ENCODE measurements around the gene PREX1. TPM values are rescaled to one million over a fixed set of nuclear protein-coding genes. Genes with fewer than 3 reads are reported as not detected.

Gene PREX1
- polyA plus RNA-seq, 1 donor (not counting 4 experiments of a cell fraction or from before 2014, with no cell fraction given), result 0.22 TPM

GRCh38 chr20:48747840-48748414 is 79.9 kb downstream of the PREX1 start:
- Histone ChIP-seq H3K4me1 (ENCODE audit: control insufficient read depth, extremely low read depth, insufficient read depth, low read length) (no peaks in the 10 kb centered on the region), H3K4me3 (ENCODE audit: control insufficient read depth in 2 of 3, extremely low read depth in 1 of 3, insufficient read depth in 2 of 3, low read depth in 1 of 3, low read length in 3 of 3) (no peak overlapping the region), H4K20me1 (ENCODE audit: control insufficient read depth, extremely low read depth, insufficient read depth, low read length) (no peaks in the 10 kb centered on the region), H3K36me3 (ENCODE audit: control insufficient read depth in 2 of 2, extremely low read depth in 1 of 2, insufficient read depth in 2 of 2, low read length in 2 of 2) (no peaks in the 10 kb centered on the region), H3K9me1 (ENCODE audit: control insufficient read depth, extremely low read depth, insufficient read depth, low read length) (no peaks in the 10 kb centered on the region), H3K27me3 (ENCODE audit: control insufficient read depth, extremely low read depth, insufficient read depth, low read length) (peaks cover 16% of the 10 kb centered on the region), H3K9me3 (ENCODE audit: control insufficient read depth, low read depth, low read length) (no peaks in the 10 kb centered on the region), H3K4me2 (ENCODE audit: control insufficient read depth, extremely low read depth, insufficient read depth, low read depth, low read length) (no peak overlapping the region), H3K9ac (ENCODE audit: control insufficient read depth, extremely low read depth, insufficient read depth, low read length) (no peak overlapping the region), H3K79me2 (ENCODE audit: control insufficient read depth, insufficient read depth, low read length) (no peaks in the 10 kb centered on the region), H3K27ac (ENCODE audit: control insufficient read depth, insufficient read depth, low read length) (no peak overlapping the region), H2AFZ (ENCODE audit: control insufficient read depth, low read length) (no peak overlapping the region)
- dilution Hi-C loops (cut with MboI; ENCODE audit: extremely low pct_ligation_motif_present, low sequenced_read_pairs), result no loop called here
- TF ChIP-seq CTCF (optimal IDR thresholded peaks at IDR 0.05 in 1 of 3, IDR thresholded peaks at IDR 0.05 in 1 of 3, conservative IDR thresholded peaks at IDR 0.05 in 1 of 3; ENCODE audit: extremely low read depth in 1 of 3, insufficient read depth in 2 of 3, low read length in 3 of 3), result no peak
- no peak for TF ChIP-seq EZH2 (IDR thresholded peaks at IDR 0.05; ENCODE audit: low read length)
- no peak for DNase-seq (ENCODE audit: low read depth, low spot score)
- no peak for FAIRE-seq

GRCh38 chr20:48745330-48745729 is 82.5 kb downstream of the PREX1 start:
- TF ChIP-seq CTCF (optimal IDR thresholded peaks at IDR 0.05 in 1 of 3, IDR thresholded peaks at IDR 0.05 in 1 of 3, conservative IDR thresholded peaks at IDR 0.05 in 1 of 3; ENCODE audit: extremely low read depth in 1 of 3, insufficient read depth in 2 of 3, low read length in 3 of 3) (no peak), EZH2 (IDR thresholded peaks at IDR 0.05; ENCODE audit: low read length) (no peak)
- no peaks in the 10 kb centered on the region for H3K4me1 ChIP-seq (ENCODE audit: control insufficient read depth, extremely low read depth, insufficient read depth, low read length)

More at GRCh38 chr20:48745330-48745729, 82.5 kb downstream of the PREX1 start:
- dilution Hi-C loops (cut with MboI; ENCODE audit: extremely low pct_ligation_motif_present, low sequenced_read_pairs), result no loop called here
- H3K9me3 ChIP-seq (ENCODE audit: control insufficient read depth, low read depth, low read length), result no peaks in the 10 kb centered on the region
- FAIRE-seq (no peak), DNase-seq (ENCODE audit: low read depth, low spot score) (no peak)
- H3K4me3 ChIP-seq (ENCODE audit: control insufficient read depth in 2 of 3, extremely low read depth in 1 of 3, insufficient read depth in 2 of 3, low read depth in 1 of 3, low read length in 3 of 3), result no peak overlapping the region
- H3K9ac ChIP-seq (ENCODE audit: control insufficient read depth, extremely low read depth, insufficient read depth, low read length), result no peak overlapping the region
- H4K20me1 ChIP-seq (ENCODE audit: control insufficient read depth, extremely low read depth, insufficient read depth, low read length), result no peaks in the 10 kb centered on the region
- no peak overlapping the region for H2AFZ ChIP-seq (ENCODE audit: control insufficient read depth, low read length)
- no peaks in the 10 kb centered on the region for H3K79me2 ChIP-seq (ENCODE audit: control insufficient read depth, insufficient read depth, low read length)
- H3K4me2 ChIP-seq (ENCODE audit: control insufficient read depth, extremely low read depth, insufficient read depth, low read depth, low read length), result no peak overlapping the region
- H3K27ac ChIP-seq (ENCODE audit: control insufficient read depth, insufficient read depth, low read length), result no peak overlapping the region
- H3K36me3 ChIP-seq (ENCODE audit: control insufficient read depth in 2 of 2, extremely low read depth in 1 of 2, insufficient read depth in 2 of 2, low read length in 2 of 2), result no peaks in the 10 kb centered on the region
- no peaks in the 10 kb centered on the region for H3K9me1 ChIP-seq (ENCODE audit: control insufficient read depth, extremely low read depth, insufficient read depth, low read length)
- H3K27me3 ChIP-seq (ENCODE audit: control insufficient read depth, extremely low read depth, insufficient read depth, low read length), result peaks cover 5% of the 10 kb centered on the region
